Measurements from ENCODE around the gene EPHB1.

The EPHB1 gene

GRCh38 chr3:134854254-134854653 is 59.2 kb downstream of the EPHB1 start:
- no peak for DNase-seq

GRCh38 chr3:134857356-134857755 is 62.3 kb downstream of the EPHB1 start:
- no peak for DNase-seq

DNA sequence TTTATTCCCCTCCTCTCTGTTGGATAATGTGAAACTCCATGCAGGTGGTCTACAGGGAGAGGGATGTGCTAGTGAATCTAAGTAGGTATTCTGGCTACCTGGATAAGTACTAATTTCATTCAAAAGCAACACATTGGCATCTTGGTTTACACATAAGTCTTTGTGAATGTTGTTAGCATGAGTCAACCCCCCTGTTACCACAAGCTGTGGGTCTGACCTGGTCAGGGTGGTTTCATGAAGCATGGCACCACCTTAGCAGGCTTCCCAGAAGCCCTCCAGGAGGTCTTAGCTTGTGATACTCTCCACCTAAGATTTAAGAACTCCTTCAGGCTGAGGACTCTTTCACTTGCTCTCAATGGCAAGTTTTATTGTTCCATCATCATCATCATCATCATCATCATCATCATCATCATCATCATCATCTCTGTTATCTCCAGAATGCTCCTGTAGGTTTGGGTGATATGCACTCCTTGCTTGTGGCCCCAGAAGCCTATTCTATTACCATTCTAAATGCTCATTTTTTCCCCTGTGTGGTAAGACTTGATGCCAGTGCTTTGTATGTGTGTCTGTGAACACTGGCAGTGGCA is 62.8 kb downstream of the EPHB1 start:
- no peak for DNase-seq

GRCh38 chr3:134858441-134859035 is 63.5 kb downstream of the EPHB1 start:
- no peak for DNase-seq

DNA sequence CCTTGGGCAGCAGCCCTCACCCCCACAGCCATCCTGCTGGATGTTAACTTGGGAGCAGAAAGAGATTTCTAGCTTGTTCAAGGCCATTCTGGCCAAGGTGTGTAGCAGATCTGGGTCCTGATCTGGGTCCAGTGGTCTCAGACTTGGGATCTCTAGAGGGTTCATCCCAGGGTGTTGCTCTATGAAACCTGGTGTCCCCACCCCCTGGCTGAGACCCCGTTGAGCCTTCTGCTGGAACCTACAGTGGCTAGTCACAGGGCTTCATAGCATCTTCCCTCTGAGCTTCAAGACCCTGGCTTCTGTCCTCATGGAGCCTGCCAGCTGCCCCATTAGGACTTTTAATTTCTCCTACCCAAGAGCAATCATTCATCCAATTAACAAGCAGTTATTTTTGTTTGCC is 64.3 kb downstream of the EPHB1 start:
- no peak for DNase-seq

DNA sequence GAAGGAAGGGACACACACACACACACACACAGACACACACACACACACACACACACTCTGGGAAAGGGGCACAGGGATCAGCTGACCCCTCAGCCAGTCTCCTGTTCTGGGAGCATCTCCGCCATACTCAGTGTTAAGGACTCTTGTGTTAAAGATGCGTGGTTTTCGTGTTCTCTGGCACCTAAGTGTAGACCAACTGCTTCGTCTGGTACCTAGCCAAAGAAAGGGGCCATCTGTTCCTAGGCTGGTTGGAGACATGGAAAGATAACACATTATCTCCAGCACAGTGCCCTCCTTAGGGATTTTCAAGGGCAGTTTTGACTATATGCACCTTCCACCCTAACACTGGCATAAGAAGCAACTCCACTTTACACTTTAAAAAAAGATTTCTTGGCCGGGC is 65.1 kb downstream of the EPHB1 start:
- DNase-seq = no peak

GRCh38 chr3:134863915-134864314 is 68.9 kb downstream of the EPHB1 start:
- no peak for DNase-seq

DNA sequence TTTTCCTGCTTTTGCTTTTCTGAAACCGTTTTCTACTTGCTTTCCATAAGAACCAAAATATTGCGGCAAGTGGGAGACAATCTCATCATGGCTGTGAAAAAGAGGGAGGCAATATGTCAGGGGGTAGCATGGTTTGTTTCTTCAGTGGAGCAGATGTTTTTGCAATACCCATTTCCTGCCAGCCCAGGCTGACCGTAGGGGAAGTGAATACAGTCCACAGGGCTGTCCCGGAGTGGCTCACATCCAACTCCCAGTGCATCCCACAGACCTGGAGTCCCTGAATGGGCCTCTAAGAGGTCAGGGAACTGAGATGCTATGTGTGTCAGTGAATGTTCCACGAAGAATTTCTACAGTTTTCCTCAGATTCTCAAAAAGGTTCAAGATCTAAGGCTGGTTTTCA is 69.6 kb downstream of the EPHB1 start:
- DNase-seq = no peak

DNA sequence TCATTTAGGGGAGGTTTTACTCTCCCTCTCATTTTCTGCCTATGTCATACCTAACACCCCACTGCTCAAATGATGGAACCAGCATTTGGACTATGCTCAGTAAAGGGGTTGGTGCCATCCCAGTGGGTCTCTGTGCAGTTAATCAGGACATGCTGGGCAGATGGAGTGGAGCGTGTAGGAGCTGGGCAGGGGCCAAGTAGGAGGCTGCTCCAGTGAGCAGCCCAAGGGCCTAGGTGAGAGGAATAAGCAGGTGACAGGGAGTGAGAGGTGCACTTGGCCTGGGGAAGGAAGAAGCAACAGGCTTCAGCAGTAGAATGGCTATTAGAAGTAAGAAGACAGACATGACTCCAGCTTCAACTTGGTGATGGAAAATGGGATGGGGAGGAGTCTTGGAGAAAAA is 72.2 kb downstream of the EPHB1 start:
- no peak for DNase-seq

DNA sequence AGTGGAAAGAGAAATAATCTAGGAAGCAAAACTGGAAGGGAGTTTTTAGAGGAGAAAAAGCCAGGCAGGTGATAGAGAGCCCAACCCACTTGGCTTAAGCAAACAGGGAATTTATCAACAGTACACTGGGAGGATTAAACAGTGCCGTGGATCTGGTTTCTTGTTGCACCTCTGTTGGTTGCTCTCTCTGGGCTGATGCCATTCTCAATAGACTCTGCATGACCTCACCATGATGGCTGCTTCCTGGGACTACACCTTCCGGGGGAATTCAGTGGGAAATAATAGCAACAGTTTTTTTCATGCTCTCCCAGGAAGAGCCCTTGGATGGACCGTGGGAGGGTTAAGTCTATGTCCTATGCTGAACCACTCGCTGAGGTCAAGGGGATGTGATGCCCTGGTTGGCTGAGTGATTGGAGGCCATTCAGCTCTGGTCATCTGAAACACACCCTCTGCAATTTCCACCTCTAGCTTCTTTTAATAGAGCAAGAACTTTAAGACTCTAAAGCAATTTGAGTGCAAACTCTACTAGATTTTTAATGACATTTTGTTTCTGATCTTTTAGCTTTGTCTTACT is 74.2 kb downstream of the EPHB1 start:
- no peak for DNase-seq

DNA sequence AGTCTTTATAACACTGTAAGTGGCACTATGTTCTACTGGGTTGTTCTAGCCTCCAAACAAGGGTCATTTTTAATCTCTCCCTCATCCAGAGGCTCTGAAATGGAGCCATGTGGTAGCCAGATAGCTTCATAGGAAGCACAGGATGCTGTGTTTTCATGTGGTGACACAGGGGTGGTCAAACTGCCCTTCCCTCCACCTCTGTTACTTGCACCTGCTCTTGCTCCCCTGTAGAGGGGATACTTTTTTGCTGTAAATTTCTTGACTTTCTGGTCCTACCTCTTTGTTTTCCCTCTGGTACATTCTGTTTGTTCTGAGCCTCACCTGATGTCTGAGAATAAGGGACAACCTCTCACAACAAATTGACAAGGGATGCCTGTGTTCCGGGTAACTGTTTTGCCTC is 76.8 kb downstream of the EPHB1 start:
- no peak for DNase-seq

GRCh38 chr3:134872440-134873388 is 77.7 kb downstream of the EPHB1 start:
- no peak for DNase-seq

DNA sequence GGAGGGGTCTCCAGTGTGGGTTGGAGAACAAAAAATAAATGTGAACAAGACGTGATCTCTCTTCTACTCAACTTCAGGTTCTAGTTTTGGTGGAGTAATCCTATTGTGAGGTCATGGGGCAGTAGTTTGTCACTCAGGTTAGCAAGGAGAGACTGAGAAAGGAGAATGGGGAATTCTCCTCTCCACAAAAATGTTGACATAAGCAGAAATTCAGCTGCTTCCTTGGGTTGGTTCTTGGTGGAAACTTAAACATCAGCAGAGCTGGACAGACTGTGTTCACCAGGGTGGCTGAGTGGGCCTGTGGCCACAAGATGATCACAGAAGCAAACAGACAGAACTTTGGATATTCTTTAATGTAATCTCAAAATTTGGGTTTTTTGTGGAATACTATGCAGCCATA is 78.7 kb downstream of the EPHB1 start:
- no peak for DNase-seq

DNA sequence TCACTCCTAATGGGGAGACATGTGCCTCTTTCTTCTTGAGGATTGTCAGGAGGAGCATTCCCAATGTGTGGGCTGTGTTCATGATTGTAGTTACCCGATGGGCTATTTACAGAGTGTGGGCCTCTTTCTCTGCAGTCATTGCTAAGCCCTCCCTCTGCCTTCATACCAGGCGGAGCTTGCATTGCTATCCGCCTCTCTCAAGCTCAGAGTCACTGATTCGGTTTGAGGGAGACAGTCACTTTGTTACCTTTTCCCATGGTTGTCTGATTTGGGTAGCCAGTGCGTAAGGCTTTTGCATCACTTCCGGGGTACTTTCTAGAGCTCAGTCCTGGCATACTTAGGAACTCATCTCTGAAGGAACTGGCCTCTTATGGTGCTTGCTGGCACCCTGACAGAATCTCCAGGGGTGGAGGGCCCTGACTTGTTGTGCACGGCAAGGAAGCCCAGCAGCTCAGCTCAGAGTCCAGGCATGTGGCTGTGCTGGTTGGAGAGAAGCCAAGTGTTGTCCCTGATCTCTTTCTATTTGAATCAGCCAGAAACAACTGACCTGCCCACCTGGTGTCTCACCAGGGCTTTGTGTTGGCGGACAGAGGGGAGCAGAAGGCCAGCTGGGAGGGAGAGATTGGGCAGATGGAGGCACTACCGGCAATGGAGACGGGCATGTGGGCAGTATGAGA is 79.8 kb downstream of the EPHB1 start:
- DNase-seq = no peak

DNA sequence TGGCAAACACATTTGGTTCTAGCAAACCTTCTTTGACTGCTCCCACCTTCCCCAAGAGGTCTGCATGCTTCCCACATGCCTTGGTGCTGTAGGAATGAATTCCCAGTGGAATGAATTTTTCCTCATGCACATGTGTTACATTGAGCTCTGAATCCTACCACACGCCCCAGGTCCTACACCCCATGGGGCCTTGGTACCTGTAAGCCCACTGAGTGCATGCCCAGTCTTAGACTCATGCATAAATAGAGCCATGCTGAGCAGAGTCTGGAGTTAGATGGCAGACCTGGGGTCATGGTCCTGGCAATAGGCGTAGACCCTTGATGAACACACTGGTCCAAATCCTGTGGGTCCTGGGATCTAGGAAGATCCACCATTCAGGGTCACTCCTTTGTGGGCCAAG is 81.8 kb downstream of the EPHB1 start:
- no peak for DNase-seq

DNA sequence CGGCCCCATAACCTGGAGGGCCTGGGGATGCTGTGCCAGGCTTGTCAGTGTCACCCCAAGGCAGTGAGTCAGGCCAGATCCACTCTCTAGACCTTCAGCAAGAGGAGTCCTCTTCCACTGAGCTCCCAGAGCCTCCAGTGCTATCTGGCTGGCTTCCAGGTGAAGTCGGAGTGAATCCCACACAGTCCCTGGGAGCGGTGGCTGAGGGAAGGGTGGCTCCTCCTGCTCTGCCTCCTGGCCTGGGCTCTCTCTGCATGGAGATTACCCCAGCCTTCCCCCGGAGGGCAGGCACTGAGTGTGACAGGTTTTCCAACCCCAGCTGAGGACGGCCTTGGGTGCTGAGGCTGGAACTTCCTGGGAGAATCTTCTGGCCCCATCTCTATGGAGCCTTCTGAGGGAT is 82.7 kb downstream of the EPHB1 start:
- no peak for DNase-seq

- DNase-seq = no peak
Measured at GRCh38 chr3:134879990-134880389, 84.9 kb downstream of the EPHB1 start.

- no peak for DNase-seq
Measured at GRCh38 chr3:134880431-134880830, 85.4 kb downstream of the EPHB1 start.

- no peak for DNase-seq
Measured at GRCh38 chr3:134881305-134881704, 86.2 kb downstream of the EPHB1 start.

GRCh38 chr3:134883697-134884385 is 88.8 kb downstream of the EPHB1 start:
- no peak for DNase-seq

- no peak for DNase-seq
Measured at GRCh38 chr3:134885877-134886621, 91.0 kb downstream of the EPHB1 start.

GRCh38 chr3:134886991-134887390 is 91.9 kb downstream of the EPHB1 start:
- DNase-seq = no peak

Measured in activated CD8-positive, alpha-beta memory T cell treated with anti-CD3 and anti-CD28 coated beads for 24 hours (primary cell).